PC-9 (cell line): ENCODE results near the gene RNF38. TPM values are rescaled to one million over a fixed set of nuclear protein-coding genes. Genes with fewer than 3 reads are reported as not detected.

Source experiments
- BruUV-seq: library from RNA; stranded (reverse); fragments of 400-500 nt; replicated peaks from 2 replicates; lab custom pipeline; 2021; lab: Mats Ljungman, UMichigan
- CTCF ChIA-PET: fragments of 300-600 bp; sonication (Branson Sonifier 250); formaldehyde crosslinking; loops from one replicate; lab custom pipeline; 2022; ENCODE audit warnings: antibody characterized with exemption; lab: Charles Lee
- POLR2A ChIA-PET: fragments of 300-600 bp; sonication (Branson Sonifier 250); formaldehyde crosslinking; loops from one replicate; lab custom pipeline; 2022; ENCODE audit warnings: antibody characterized with exemption; ENCODE audit not compliant: unreplicated experiment; lab: Charles Lee
- DNase-seq, 2 experiments: peaks; one replicate each; pipeline versions ENCODE4 v3.0.0 to v3.0.0-alpha.2; 2015 to 2022; ENCODE audit warnings: mixed read lengths in 1 of 2
- H2AFZ ChIP-seq: fragments of 200-600 bp; sonication (generic); 2 replicates; pipeline ENCODE4 v1.8.1; 2017; ENCODE audit warnings: antibody characterized with exemption
- H3F3A ChIP-seq: fragments of 200-600 bp; sonication (generic); 2 replicates; pipeline ENCODE4 v1.8.1; 2017; ENCODE audit warnings: antibody characterized with exemption, mild to moderate bottlenecking, low read depth; ENCODE audit not compliant: insufficient read depth
- H3K27ac ChIP-seq: fragments of 200-600 bp; sonication (generic); 2 replicates; pipeline ENCODE4 v1.6.1; 2016; ENCODE audit warnings: mixed run types
- H3K27me3 ChIP-seq: fragments of 200-600 bp; sonication (generic); 2 replicates; pipeline ENCODE4 v1.6.1; 2016; ENCODE audit warnings: low read depth, mixed run types; ENCODE audit not compliant: insufficient read depth
- H3K36me3 ChIP-seq: fragments of 200-600 bp; sonication (generic); 2 replicates; pipeline ENCODE4 v1.6.1; 2016; ENCODE audit warnings: low read depth, mixed run types
- H3K4me1 ChIP-seq: fragments of 200-600 bp; sonication (generic); replicated peaks from 2 replicates; pipeline ENCODE4 v1.6.1; 2016; ENCODE audit warnings: mixed run types; ENCODE audit not compliant: insufficient read depth
- H3K4me2 ChIP-seq: fragments of 200-600 bp; sonication (generic); 2 replicates; pipeline ENCODE4 v1.6.1; 2017; ENCODE audit warnings: mixed run types
- H3K4me3 ChIP-seq: fragments of 200-600 bp; sonication (generic); 2 replicates; pipeline ENCODE4 v1.6.1; 2016; ENCODE audit warnings: mixed run types
- H3K79me2 ChIP-seq: fragments of 200-600 bp; sonication (generic); 2 replicates; pipeline ENCODE4 v1.6.1; 2017; ENCODE audit warnings: low read depth, mixed run types
- H3K9me2 ChIP-seq: fragments of 200-600 bp; sonication (generic); 2 replicates; pipeline ENCODE4 v1.8.1; 2017; ENCODE audit warnings: mild to moderate bottlenecking; ENCODE audit not compliant: insufficient read depth
- H3K9me3 ChIP-seq: fragments of 200-600 bp; sonication (generic); 2 replicates; pipeline ENCODE4 v1.8.1; 2016; ENCODE audit warnings: low read depth; ENCODE audit not compliant: insufficient read depth
- H4K20me1 ChIP-seq: fragments of 200-600 bp; sonication (generic); 2 replicates; pipeline ENCODE4 v1.8.1; 2017; ENCODE audit not compliant: insufficient read depth
- EZH2 ChIP-seq: fragments of 200-600 bp; sonication (generic); IDR thresholded peaks from 2 replicates; pipeline ENCODE4 v1.8.0; 2017; ENCODE audit warnings: antibody characterized with exemption, low read depth
- intact Hi-C: fragments of 100-400 bp; cut with micrococcal nuclease; formaldehyde crosslinking; loops from one replicate; pipeline ENCODE4 v1.10.0; 2022; ENCODE audit not compliant: unreplicated experiment
- total RNA-seq: library from RNA; stranded (reverse); gene quantifications from 2 replicates; pipeline ENCODE4 v1.2.3, GENCODE V29; 2021
- TF ChIP-seq, protein P1 (sequence below): fragments of 200-600 bp; sonication (generic); conservative IDR thresholded peaks from 2 replicates; pipeline ENCODE4 v1.6.1; 2017; ENCODE audit warnings: mixed run types, antibody characterized with exemption, mild to moderate bottlenecking, moderate library complexity

RNF38 gene
- total RNA-seq, 1 experiment from 2014 or later = 17.5 TPM

DNA sequence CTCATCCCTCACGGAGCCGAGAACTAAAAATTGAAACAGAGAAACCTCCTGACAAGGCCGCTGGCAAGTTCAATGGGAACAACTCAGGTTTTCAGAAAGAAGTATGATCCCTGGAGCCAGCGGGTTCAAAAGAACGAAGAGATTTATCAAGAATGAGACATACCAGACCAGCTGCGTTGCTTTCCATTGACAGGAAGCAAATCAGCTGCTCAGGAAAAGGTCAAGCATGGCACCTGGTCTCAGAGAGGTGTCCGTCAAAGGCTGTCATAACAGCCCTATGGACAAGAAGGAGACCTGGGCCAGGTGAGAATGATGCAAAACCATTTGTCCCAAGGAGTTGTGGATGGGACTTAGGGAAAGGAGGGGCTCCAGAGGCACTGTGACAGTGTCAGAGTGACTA, 106.9 kb downstream of the RNF38 start:
- no peaks in the 10 kb centered on the region for H4K20me1 ChIP-seq
- peaks cover 48% of the 10 kb centered on the region for H3K4me1 ChIP-seq
- DNase-seq = no peak
- no peaks in the 10 kb centered on the region for H3K36me3 ChIP-seq
- H3K9me3 ChIP-seq = no peaks in the 10 kb centered on the region
- H2AFZ ChIP-seq = no peak overlapping the region
- POLR2A ChIA-PET = interaction anchor here (0.6 kb wide), 1 partner anchor 31 kb away, joined by 3 read pairs; no protein-coding TSS in a partner anchor
- no peaks in the 10 kb centered on the region for H3K27me3 ChIP-seq
- no peaks in the 10 kb centered on the region for H3K9me2 ChIP-seq
- TF ChIP-seq, protein P1, sequence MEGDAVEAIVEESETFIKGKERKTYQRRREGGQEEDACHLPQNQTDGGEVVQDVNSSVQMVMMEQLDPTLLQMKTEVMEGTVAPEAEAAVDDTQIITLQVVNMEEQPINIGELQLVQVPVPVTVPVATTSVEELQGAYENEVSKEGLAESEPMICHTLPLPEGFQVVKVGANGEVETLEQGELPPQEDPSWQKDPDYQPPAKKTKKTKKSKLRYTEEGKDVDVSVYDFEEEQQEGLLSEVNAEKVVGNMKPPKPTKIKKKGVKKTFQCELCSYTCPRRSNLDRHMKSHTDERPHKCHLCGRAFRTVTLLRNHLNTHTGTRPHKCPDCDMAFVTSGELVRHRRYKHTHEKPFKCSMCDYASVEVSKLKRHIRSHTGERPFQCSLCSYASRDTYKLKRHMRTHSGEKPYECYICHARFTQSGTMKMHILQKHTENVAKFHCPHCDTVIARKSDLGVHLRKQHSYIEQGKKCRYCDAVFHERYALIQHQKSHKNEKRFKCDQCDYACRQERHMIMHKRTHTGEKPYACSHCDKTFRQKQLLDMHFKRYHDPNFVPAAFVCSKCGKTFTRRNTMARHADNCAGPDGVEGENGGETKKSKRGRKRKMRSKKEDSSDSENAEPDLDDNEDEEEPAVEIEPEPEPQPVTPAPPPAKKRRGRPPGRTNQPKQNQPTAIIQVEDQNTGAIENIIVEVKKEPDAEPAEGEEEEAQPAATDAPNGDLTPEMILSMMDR = no peak
- no peaks in the 10 kb centered on the region for H3K79me2 ChIP-seq
- peaks cover 31% of the 10 kb centered on the region for H3F3A ChIP-seq
- no peak overlapping the region for H3K4me2 ChIP-seq
- CTCF ChIA-PET = no interaction called here
- intact Hi-C loops = no loop called here
- H3K27ac ChIP-seq = no peak overlapping the region
- H3K4me3 ChIP-seq = no peak overlapping the region
- no TSS peak for BruUV-seq

DNA sequence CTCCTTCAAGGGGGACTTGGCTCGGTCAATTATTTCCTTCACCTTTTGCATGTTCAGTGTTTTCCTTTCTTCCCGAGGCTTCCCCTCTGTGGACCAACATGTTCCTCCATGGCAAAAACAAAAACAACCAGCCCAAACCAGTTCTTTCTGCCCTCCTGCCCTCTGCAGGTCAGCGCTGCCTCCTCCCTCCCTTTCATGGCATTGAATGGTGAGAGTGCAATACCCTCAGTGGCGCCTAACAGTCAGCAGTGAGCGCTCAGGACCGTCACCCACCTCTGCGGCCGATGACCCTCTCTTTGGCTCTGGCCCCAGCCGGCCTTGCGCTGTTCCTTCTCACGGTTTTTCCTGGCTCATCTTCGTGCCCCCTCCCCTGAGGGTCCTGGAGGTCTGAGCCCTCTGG, 107.4 kb downstream of the RNF38 start:
- TF ChIP-seq, protein P1 = no peak
- no peak for TF ChIP-seq EZH2
- POLR2A ChIA-PET = no interaction called here

DNA sequence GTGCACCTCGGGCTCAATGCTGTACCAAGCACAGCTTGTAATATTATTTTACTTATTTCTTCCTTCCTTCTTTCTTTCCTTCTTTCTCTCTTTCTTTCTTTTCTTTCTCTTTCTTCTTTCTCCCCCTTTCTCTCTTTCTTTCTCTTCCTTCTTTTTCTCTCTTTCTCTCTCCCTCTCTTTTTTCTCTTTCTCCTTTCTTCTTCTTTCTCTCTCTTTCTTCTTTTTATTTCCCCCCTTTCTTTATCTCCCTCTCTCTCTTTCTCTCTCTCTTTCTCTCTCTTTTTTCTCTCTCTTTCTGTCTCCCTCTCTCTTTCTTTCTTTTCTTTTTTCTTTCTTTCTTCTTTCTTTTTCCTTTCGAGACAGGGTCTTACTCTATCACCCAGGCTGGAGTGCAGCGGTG, 109.1 kb downstream of the RNF38 start:
- no peak overlapping the region for H3K4me2 ChIP-seq
- CTCF ChIA-PET = no interaction called here
- peaks cover 11% of the 10 kb centered on the region for H3F3A ChIP-seq
- H3K79me2 ChIP-seq = no peaks in the 10 kb centered on the region
- no peak overlapping the region for H3K4me3 ChIP-seq
- no peaks in the 10 kb centered on the region for H3K9me2 ChIP-seq
- BruUV-seq = no TSS peak
- intact Hi-C loops = no loop called here
- no peaks in the 10 kb centered on the region for H3K27me3 ChIP-seq
- H3K36me3 ChIP-seq = no peaks in the 10 kb centered on the region
- peaks cover 33% of the 10 kb centered on the region for H3K4me1 ChIP-seq
- TF ChIP-seq EZH2 = no peak
- TF ChIP-seq, protein P1 = no peak
- no peaks in the 10 kb centered on the region for H3K9me3 ChIP-seq
- POLR2A ChIA-PET = no interaction called here
- no peak overlapping the region for H2AFZ ChIP-seq
- no peaks in the 10 kb centered on the region for H4K20me1 ChIP-seq
- no peak for DNase-seq
- no peak overlapping the region for H3K27ac ChIP-seq

More for the DNA sequence above, 107.4 kb downstream of the RNF38 start:
- Histone ChIP-seq H3K4me1 (peaks cover 47% of the 10 kb centered on the region), H4K20me1 (no peaks in the 10 kb centered on the region), H3F3A (peaks cover 26% of the 10 kb centered on the region), H3K4me2 (no peak overlapping the region), H2AFZ (no peak overlapping the region), H3K4me3 (no peak overlapping the region), H3K9me2 (no peaks in the 10 kb centered on the region), H3K9me3 (no peaks in the 10 kb centered on the region), H3K79me2 (no peaks in the 10 kb centered on the region), H3K27ac (no peak overlapping the region), H3K27me3 (no peaks in the 10 kb centered on the region), H3K36me3 (no peaks in the 10 kb centered on the region)
- intact Hi-C loops = no loop called here
- DNase-seq = no peak
- BruUV-seq = no TSS peak
- CTCF ChIA-PET = no interaction called here
